ENCODE results near the gene RAB11FIP4.

- TF ChIP-seq POLR2AphosphoS5 (IDR thresholded peaks at IDR 0.05) (no peak), POLR2A (IDR thresholded peaks at IDR 0.05) (no peak)
- TF ChIP-seq, protein P1, sequence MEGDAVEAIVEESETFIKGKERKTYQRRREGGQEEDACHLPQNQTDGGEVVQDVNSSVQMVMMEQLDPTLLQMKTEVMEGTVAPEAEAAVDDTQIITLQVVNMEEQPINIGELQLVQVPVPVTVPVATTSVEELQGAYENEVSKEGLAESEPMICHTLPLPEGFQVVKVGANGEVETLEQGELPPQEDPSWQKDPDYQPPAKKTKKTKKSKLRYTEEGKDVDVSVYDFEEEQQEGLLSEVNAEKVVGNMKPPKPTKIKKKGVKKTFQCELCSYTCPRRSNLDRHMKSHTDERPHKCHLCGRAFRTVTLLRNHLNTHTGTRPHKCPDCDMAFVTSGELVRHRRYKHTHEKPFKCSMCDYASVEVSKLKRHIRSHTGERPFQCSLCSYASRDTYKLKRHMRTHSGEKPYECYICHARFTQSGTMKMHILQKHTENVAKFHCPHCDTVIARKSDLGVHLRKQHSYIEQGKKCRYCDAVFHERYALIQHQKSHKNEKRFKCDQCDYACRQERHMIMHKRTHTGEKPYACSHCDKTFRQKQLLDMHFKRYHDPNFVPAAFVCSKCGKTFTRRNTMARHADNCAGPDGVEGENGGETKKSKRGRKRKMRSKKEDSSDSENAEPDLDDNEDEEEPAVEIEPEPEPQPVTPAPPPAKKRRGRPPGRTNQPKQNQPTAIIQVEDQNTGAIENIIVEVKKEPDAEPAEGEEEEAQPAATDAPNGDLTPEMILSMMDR (IDR thresholded peaks at IDR 0.05) = no peak
Observed at GRCh38 chr17:31522987-31523495, 131.6 kb downstream of the RAB11FIP4 start.

Measured in gastroesophageal sphincter (tissue), 3 donors.